ENCODE results near the gene PKIG.

DNA sequence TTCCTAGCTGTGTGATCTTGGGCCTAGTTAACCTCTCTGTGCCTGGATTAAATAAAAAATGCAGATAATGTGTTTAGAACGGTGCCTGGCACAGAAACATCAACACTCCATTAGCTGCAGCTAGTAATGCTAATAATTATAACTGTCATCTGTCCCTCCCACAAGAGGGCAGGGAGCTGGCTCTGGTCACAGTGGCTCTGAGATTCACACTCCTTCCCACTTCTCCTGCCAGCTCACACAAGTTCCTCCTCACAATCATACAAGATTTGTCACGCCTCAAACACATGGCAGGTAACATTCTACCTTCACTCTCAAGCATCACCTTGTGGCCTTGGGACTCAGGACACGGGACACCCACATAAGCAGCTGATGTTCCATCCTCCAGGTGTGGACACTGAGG is 66.7 kb downstream of the PKIG start:
- TF ChIP-seq TCFL5 (CRISPR knock-in tag; conservative IDR thresholded peaks at IDR 0.05): no peak
- TF ChIP-seq BRD4 (IDR thresholded peaks at IDR 0.05): no peak
- TF ChIP-seq, protein P1, sequence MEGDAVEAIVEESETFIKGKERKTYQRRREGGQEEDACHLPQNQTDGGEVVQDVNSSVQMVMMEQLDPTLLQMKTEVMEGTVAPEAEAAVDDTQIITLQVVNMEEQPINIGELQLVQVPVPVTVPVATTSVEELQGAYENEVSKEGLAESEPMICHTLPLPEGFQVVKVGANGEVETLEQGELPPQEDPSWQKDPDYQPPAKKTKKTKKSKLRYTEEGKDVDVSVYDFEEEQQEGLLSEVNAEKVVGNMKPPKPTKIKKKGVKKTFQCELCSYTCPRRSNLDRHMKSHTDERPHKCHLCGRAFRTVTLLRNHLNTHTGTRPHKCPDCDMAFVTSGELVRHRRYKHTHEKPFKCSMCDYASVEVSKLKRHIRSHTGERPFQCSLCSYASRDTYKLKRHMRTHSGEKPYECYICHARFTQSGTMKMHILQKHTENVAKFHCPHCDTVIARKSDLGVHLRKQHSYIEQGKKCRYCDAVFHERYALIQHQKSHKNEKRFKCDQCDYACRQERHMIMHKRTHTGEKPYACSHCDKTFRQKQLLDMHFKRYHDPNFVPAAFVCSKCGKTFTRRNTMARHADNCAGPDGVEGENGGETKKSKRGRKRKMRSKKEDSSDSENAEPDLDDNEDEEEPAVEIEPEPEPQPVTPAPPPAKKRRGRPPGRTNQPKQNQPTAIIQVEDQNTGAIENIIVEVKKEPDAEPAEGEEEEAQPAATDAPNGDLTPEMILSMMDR (IDR thresholded peaks at IDR 0.05 in 2 of 3, conservative IDR thresholded peaks at IDR 0.05 in 1 of 3; ENCODE audit: insufficient read depth in 2 of 3, low read depth in 1 of 3, low read length in 3 of 3): no peak
- no peak for TF ChIP-seq TOE1 (IDR thresholded peaks at IDR 0.05; ENCODE audit: borderline replicate concordance)
- TF ChIP-seq TOE1 (CRISPR knock-in tag; IDR thresholded peaks at IDR 0.05; ENCODE audit: borderline replicate concordance, low read depth): no peak
- TF ChIP-seq GATA2 (CRISPR knock-in tag; IDR thresholded peaks at IDR 0.05): no peak
- TF ChIP-seq SRSF3 (IDR thresholded peaks at IDR 0.05; ENCODE audit: insufficient read depth, low read length): no peak
- no peak for TF ChIP-seq MCM5 (IDR thresholded peaks at IDR 0.05; ENCODE audit: low read depth)
- TF ChIP-seq, protein P2, sequence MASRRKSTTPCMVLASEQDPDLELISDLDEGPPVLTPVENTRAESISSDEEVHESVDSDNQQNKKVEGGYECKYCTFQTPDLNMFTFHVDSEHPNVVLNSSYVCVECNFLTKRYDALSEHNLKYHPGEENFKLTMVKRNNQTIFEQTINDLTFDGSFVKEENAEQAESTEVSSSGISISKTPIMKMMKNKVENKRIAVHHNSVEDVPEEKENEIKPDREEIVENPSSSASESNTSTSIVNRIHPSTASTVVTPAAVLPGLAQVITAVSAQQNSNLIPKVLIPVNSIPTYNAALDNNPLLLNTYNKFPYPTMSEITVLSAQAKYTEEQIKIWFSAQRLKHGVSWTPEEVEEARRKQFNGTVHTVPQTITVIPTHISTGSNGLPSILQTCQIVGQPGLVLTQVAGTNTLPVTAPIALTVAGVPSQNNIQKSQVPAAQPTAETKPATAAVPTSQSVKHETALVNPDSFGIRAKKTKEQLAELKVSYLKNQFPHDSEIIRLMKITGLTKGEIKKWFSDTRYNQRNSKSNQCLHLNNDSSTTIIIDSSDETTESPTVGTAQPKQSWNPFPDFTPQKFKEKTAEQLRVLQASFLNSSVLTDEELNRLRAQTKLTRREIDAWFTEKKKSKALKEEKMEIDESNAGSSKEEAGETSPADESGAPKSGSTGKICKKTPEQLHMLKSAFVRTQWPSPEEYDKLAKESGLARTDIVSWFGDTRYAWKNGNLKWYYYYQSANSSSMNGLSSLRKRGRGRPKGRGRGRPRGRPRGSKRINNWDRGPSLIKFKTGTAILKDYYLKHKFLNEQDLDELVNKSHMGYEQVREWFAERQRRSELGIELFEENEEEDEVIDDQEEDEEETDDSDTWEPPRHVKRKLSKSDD (conservative IDR thresholded peaks at IDR 0.05; ENCODE audit: low read length): no peak
- no peak for TF ChIP-seq NR4A1 (CRISPR knock-in tag; IDR thresholded peaks at IDR 0.05)
- no peak for TF ChIP-seq NR4A1 (tag; IDR thresholded peaks at IDR 0.05)
- TF ChIP-seq KDM5B (IDR thresholded peaks at IDR 0.05; ENCODE audit: insufficient replicate concordance, low read depth, low read length): no peak
- TF ChIP-seq TBL1XR1 (IDR thresholded peaks at IDR 0.05; ENCODE audit: low read length in 2 of 2): no peak
- no peak for TF ChIP-seq SMARCA4 (IDR thresholded peaks at IDR 0.05)

All from K562 (cell line).